Gastroesophageal sphincter (tissue), 3 donors: ENCODE measurements around the gene SNCA.

Experiments
- EP300 ChIP-seq: sonication (generic); formaldehyde crosslinking; IDR thresholded peaks from one replicate; pipeline ENCODE4 v1.6.1; 2017; ENCODE audit warnings: antibody characterized with exemption, mild to moderate bottlenecking
- POLR2A ChIP-seq, 2 donors: fragments of 450-650 bp; IDR thresholded peaks; one replicate each; pipeline ENCODE4 v1.6.1; 2017; ENCODE audit warnings: antibody characterized with exemption in 2 of 2, mild to moderate bottlenecking in 2 of 2, moderate library complexity in 1 of 2
- TF ChIP-seq, protein P1 (sequence below), 4 experiments: fragments of 200-600 bp in 2 of 4; fragments of 450-650 bp in 2 of 4; sonication (generic) in 1 of 4; IDR thresholded peaks; one replicate each; pipeline ENCODE4 v1.5.1; 2017 to 2019; ENCODE audit warnings: antibody characterized with exemption in 4 of 4, mild to moderate bottlenecking in 2 of 4, moderate library complexity in 2 of 4

DNA sequence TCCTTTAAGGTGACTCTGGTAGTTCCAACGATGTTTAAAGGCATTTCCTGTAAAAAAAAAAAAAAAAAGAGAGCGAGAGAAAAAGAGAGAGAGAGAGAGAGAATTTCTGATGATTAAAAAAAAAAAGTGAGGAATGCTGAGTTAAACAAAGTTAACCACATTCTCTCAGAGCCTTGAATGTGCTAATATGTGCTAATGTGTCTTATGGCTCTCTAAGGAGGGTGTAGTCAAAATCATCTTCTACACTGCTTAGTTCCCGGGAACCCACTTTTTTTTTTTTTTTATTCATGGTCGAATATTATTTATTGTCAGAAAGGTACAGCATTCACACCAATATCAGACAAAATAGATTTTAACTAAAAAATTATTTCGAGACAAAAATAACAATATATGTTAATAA, 111.7 kb downstream of the SNCA start:
- TF ChIP-seq POLR2A (IDR thresholded peaks at IDR 0.05): no peak
- TF ChIP-seq, protein P1, sequence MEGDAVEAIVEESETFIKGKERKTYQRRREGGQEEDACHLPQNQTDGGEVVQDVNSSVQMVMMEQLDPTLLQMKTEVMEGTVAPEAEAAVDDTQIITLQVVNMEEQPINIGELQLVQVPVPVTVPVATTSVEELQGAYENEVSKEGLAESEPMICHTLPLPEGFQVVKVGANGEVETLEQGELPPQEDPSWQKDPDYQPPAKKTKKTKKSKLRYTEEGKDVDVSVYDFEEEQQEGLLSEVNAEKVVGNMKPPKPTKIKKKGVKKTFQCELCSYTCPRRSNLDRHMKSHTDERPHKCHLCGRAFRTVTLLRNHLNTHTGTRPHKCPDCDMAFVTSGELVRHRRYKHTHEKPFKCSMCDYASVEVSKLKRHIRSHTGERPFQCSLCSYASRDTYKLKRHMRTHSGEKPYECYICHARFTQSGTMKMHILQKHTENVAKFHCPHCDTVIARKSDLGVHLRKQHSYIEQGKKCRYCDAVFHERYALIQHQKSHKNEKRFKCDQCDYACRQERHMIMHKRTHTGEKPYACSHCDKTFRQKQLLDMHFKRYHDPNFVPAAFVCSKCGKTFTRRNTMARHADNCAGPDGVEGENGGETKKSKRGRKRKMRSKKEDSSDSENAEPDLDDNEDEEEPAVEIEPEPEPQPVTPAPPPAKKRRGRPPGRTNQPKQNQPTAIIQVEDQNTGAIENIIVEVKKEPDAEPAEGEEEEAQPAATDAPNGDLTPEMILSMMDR (IDR thresholded peaks at IDR 0.05): no peak
- TF ChIP-seq EP300: no peak
